NCI-H2227 treated with DMSO at 0.1 percent for 48 hours (cell line): ENCODE results near the gene NDUFC2.
A peak's percentile ranks its signal among the peaks of the same experiment; 100 is the strongest.
"Not testable (repeated sequence)": the region's sequence is repeated elsewhere in the genome, so short reads cannot be mapped to it uniquely, and the experiment has no call there.

ENCODE experiments used
- DNase-seq: peaks from one replicate; lab custom pipeline; 2025; lab: John Stamatoyannopoulos, UW

The NDUFC2 gene

GRCh38 chr11:78054971-78055370 lies 24.7 kb downstream of the NDUFC2 start:
- DNase-seq: no peak

- DNase-seq: no peak
Observed at GRCh38 chr11:78050964-78051831, 28.5 kb downstream of the NDUFC2 start.

- no peak for DNase-seq
Observed at GRCh38 chr11:78049348-78049747, 30.3 kb downstream of the NDUFC2 start.

- no peak for DNase-seq
Observed at GRCh38 chr11:78048561-78048960, 31.1 kb downstream of the NDUFC2 start.

GRCh38 chr11:78046486-78046854 lies 33.2 kb downstream of the NDUFC2 start:
- DNase-seq: no peak

- DNase-seq: peak; percentile 81
Observed at GRCh38 chr11:78045851-78046485, 33.7 kb downstream of the NDUFC2 start.

- no peak for DNase-seq
Observed at GRCh38 chr11:78044706-78045105, 35.0 kb downstream of the NDUFC2 start.

GRCh38 chr11:78041843-78042440 lies 37.7 kb downstream of the NDUFC2 start:
- DNase-seq: no peak

- DNase-seq: not testable (repeated sequence)
Observed at GRCh38 chr11:78041380-78041719, 38.3 kb downstream of the NDUFC2 start.

- DNase-seq: no peak
Observed at GRCh38 chr11:78040691-78041379, 38.8 kb downstream of the NDUFC2 start.

GRCh38 chr11:78039919-78040671 lies 39.6 kb downstream of the NDUFC2 start:
- peak; percentile 43 for DNase-seq

- no peak for DNase-seq
Observed at GRCh38 chr11:78039391-78039918, 40.2 kb downstream of the NDUFC2 start.

- no peak for DNase-seq
Observed at GRCh38 chr11:78038697-78039313, 40.9 kb downstream of the NDUFC2 start.

GRCh38 chr11:78037825-78038620 lies 41.6 kb downstream of the NDUFC2 start:
- no peak for DNase-seq

- no peak for DNase-seq
Observed at GRCh38 chr11:78037056-78037455, 42.6 kb downstream of the NDUFC2 start.

GRCh38 chr11:78036313-78036712 lies 43.3 kb downstream of the NDUFC2 start:
- DNase-seq: no peak

- DNase-seq: no peak
Observed at GRCh38 chr11:78034623-78035022, 45.0 kb downstream of the NDUFC2 start.

GRCh38 chr11:78033040-78033439 lies 46.6 kb downstream of the NDUFC2 start:
- no peak for DNase-seq

- no peak for DNase-seq
Observed at GRCh38 chr11:78032090-78032489, 47.6 kb downstream of the NDUFC2 start.

- no peak for DNase-seq
Observed at GRCh38 chr11:78031629-78032028, 48.0 kb downstream of the NDUFC2 start.
